Amygdala (tissue), 56 donors: ENCODE results near the gene SUPT4H1.

Experiments
- DNase-seq, 56 donors: peaks; one replicate each; lab custom pipeline; 2025; lab: John Stamatoyannopoulos, UW

Gene SUPT4H1

GRCh38 chr17:58309918-58310259 is 42.1 kb downstream of the SUPT4H1 start:
- DNase-seq: no peak

GRCh38 chr17:58308985-58309917 is 42.8 kb downstream of the SUPT4H1 start:
- DNase-seq: no peak

- DNase-seq: no peak
Measured at GRCh38 chr17:58308173-58308984, 43.6 kb downstream of the SUPT4H1 start.

DNA sequence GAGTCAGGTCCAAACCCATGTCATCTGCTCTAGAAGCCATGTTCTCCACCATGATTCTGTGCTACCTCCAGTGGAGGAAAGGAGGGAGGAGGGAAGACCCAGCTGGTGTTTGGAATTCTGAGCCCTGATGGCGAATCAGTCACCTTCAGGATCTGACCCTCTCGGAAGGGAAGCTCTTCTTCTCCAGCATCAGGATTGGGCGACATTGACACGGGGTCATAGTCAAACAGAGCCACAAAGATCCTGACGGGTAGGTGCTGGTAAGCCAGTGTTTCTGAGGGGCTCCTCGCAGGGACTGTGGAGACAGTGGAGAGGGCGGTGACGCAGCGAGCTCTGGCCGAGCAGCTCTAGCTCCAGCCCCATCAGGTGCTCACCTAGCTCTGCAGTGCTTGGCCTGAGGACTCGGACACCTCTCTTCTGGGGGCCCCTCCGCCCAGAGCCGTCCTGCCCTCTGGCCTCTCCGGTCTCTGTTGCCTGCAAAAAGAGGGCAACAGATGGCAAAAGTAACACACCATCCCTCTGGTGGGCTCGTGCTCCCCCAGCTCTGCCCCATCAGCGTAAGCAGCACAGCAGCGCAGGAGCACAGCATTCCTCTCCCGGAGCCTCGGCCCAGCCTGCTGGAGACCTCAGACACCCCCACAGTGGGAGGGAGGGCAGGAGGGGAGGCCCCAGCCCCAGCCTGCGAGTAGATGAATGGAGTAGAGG is 44.4 kb downstream of the SUPT4H1 start:
- DNase-seq: no peak

DNA sequence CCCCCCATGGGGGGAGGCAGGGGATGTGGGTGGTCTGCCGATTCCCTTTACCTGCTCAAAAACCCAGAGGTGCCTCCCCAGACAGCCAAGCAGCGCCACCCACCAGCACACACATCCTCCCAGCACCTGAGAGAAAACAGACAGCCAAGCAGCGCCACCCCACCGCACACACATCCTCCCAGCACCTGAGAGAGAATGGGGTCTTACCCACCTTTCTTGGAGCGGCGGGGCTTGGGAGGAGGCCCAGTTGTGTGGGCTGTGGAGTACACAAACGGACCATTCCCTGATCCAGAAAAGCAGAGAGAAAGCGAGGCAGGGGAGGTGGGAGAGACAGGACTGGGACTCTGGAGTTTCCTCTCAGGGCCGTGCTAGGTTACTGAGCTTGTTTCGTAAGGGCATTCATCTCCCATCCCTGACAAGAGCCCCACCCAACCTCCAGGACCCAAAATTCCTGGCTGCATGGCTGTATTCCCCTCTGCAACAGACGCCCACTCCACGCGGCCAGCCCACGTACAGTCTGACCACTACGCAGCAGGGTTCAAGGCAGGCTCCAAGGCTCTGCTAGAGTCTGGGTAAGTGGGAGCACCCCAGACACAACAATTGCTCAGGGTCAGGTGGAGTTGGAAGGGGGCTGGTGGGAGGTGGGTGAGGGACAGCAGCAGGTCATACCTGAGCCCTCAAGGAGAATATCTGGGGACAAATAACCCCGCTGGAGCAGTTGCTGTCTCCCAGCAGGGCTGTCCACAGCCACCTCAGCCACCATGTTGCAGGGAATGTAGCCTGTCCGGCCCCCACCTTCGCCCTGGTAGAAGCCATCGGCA is 45.7 kb downstream of the SUPT4H1 start:
- no peak for DNase-seq

GRCh38 chr17:58305626-58306025 is 46.4 kb downstream of the SUPT4H1 start:
- DNase-seq: no peak

DNA sequence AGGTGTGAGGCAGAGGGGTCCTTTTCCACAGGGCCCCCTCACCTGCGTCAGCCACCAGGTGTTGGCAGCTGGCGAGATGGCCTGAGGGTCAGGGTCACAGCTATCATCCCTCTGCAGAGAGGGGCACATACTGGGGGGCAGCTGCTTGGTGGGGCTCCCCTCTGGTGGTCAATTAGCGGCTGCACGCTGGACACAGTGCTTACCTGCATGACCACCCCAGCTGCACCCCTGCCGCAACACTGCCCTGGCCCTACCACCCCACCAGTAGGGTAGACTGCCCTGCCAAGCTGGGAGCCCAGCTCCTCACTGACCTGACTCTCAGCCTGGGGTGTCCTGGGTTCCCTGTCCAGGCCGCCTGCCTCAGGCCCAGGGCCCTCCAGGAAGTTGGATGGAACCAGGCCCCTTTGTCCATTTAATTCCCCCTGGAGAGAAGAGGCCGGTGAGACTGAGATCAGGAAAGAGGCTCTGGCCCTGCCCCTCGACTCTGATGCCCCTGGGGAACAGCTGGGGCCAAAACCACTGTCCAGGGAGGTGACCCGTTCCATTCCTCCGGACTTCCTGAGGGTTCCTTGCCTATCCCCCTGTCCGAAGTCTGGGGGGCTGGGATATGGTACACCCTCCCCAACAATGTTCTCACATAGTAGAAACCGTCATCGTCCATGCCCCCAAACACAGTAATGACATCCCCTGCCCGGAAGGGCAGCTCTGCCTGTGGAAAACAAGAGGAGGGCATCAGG is 47.1 kb downstream of the SUPT4H1 start:
- no peak for DNase-seq

DNA sequence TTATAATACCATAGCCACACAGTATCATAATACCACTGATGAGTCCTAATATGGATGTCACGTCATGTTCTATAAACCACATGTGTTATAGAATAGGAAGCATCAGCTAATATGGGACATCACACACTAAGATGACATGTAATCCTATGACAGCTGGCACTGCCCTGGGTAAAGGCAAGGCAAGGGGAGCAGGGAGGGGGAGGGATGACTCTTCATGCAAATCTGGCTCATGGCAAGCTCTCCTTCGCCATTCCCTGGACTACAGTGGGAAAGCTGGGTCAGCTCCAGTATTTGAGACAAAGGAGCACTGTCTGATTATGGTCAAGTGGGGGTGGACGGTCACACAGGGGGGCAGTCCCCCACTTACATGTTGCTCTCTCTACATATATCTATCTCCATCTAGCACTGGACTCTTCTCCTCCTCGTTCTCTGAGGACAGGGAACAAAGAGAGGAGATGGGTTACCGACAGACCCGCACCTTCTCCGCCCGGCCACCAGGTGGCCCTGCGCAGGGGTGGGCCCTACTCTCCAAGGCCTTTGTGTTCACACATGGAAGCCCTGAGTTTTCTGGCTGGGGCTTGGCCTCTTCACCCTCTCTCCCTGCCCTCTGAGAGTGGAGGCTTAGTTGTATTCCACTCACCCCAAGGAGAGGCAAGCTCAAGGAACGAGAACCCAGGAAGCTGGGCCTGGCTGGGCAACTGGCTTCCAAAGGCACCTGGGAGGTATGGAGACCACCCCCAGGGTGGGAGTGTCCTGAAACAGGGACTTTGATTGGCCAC is 47.8 kb downstream of the SUPT4H1 start:
- peak in 5 of 56 donors; percentile 28 to 48 (median 38) for DNase-seq

- DNase-seq: no peak
Measured at GRCh38 chr17:58302919-58303585, 48.9 kb downstream of the SUPT4H1 start.

DNA sequence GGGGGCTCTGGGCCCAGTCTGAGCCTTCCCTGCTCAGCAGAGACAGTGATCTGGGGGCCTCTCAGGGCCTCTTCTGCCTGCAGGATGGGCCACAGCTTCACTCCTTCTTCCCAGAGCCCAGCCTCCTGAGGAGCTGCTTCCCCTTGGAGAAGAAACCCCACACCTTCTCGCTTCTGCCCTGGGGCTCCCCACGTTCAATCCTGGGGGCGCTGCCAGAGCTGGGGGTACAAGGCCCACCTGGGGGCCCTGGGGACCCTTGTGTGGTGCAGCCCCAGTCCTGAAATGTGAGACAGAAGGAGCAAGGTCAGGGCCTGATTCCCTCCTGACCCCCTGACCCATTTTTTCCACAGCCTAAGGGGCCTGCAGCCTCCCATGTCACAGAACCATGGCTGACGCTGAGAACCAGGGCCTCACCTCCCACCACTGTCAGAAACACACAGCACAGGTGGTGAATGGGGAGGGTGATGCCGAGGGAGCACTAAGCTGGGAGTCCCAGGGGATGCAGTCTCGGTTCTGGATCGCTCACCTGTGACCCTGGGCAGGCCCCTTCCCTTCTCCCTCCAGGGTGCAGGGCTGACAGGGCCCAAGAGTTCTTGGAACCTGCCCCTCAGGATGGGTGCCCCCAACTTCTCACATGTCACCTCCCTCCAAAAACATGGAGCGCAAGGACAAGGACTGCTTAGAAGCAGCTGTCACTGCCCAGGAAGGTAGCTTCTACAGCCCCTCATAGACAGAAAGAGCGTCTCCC is 49.7 kb downstream of the SUPT4H1 start:
- no peak for DNase-seq

DNA sequence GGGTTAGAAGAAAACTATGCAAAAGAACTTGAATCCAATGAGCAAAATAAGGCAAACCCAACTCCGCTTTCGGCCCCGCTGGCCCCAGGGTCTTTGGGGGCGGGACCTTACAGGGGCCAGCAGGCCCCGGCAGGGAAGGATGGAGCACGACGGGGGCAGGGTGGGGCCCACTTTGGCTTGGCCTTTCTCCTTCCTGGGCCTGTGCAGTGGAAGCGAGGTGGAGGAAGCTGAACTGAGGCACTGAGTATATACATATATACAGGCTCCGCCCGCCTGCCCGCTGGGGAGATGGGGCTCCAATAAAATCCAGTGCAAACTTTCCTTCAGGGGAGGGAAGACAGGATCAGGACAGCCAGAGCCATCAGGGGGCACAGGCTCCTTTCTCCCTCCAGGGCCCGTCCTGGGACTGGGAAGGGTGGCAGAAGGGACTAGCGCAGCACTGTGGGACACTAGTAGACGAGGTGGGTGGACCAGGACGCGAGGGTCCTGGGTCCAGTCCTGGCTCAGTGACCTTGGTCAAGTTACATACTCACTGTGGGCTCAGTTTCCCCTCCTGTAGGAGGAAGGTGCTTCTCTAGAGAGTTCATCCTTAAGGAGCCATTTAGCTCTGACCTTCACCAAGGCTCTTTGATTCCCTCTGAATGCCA is 50.4 kb downstream of the SUPT4H1 start:
- no peak for DNase-seq

- no peak for DNase-seq
Measured at GRCh38 chr17:58300336-58300735, 51.7 kb downstream of the SUPT4H1 start.
